AG04450 (cell line): Measurements from ENCODE around the gene GRK3. TPM values are rescaled to one million over a fixed set of nuclear protein-coding genes. Genes with fewer than 3 reads are reported as not detected.
"Not testable (repeated sequence)": the region's sequence is repeated elsewhere in the genome, so short reads cannot be mapped to it uniquely, and the experiment has no call there.

Source experiments
- CTCF ChIA-PET: fragments of 300-600, 350-600 bp; formaldehyde crosslinking; extraction: SDS; loops from one replicate; lab custom pipeline; 2022; ENCODE audit warnings: antibody characterized with exemption, inconsistent platforms; lab: Charles Lee
- POLR2A ChIA-PET: fragments of 350-600 bp; formaldehyde crosslinking; extraction: SDS; loops from one replicate; lab custom pipeline; 2021; ENCODE audit warnings: antibody characterized with exemption, inconsistent platforms; lab: Yijun Ruan, JAX
- DNase-seq: peaks from one replicate; pipeline ENCODE4 v3.0.0-alpha.2; 2011; ENCODE audit warnings: low read depth, low spot score
- H3K27ac ChIP-seq: one replicate; pipeline ENCODE4 v1.5.1; 2012; ENCODE audit warnings: low read depth, low read length, control low read depth
- H3K27me3 ChIP-seq: one replicate; pipeline ENCODE4 v1.6.0; 2012; ENCODE audit warnings: low read length; ENCODE audit not compliant: control insufficient read depth, insufficient read depth
- H3K4me3 ChIP-seq: 2 replicates; pipeline ENCODE4 v1.5.1; 2011; ENCODE audit warnings: mild to moderate bottlenecking, low read depth, low read length, control low read depth
- H3K9me3 ChIP-seq: 2 replicates; pipeline ENCODE4 v1.5.1; 2012; ENCODE audit warnings: low read length; ENCODE audit not compliant: control insufficient read depth, insufficient read depth
- polyA plus RNA-seq: library from polyadenylated mRNA; depleted of rRNA; stranded (reverse); fragments of >200 nt; gene quantifications from 2 replicates; pipeline ENCODE4 v1.2.3, GENCODE V29; 2011
- TF ChIP-seq, protein P1 (sequence below): IDR thresholded peaks from 2 replicates; pipeline ENCODE4 v1.5.1; 2011; ENCODE audit warnings: low read depth, low read length, control low read depth, inconsistent platforms

Gene GRK3
- polyA plus RNA-seq, 1 experiment, result 0.72 TPM

DNA sequence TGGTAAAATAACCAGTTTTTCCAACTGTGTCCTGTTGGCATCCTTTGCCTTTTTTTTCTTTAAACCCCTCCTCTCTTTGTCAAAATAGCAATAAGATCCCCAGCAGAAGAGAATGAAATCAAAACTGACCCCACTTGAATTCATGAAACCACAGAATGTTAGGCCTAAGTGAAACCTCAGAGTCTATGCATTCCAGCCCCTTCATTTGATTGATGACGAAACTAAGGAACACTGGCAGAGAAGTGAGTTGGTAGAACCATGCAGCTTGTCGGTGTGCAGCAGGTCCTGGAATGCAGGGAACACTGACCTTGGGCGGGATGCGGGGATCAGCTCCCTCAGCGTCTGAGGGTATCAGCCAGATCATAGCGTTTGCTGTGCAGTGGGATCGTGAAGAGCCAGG is 57.5 kb downstream of the GRK3 start:
- Histone ChIP-seq H3K9me3 (no peaks in the 10 kb centered on the region), H3K27ac (no peak overlapping the region), H3K27me3 (no peaks in the 10 kb centered on the region), H3K4me3 (no peak overlapping the region)
- ChIA-PET POLR2A (no interaction called here), CTCF (no interaction called here)
- TF ChIP-seq, protein P1, sequence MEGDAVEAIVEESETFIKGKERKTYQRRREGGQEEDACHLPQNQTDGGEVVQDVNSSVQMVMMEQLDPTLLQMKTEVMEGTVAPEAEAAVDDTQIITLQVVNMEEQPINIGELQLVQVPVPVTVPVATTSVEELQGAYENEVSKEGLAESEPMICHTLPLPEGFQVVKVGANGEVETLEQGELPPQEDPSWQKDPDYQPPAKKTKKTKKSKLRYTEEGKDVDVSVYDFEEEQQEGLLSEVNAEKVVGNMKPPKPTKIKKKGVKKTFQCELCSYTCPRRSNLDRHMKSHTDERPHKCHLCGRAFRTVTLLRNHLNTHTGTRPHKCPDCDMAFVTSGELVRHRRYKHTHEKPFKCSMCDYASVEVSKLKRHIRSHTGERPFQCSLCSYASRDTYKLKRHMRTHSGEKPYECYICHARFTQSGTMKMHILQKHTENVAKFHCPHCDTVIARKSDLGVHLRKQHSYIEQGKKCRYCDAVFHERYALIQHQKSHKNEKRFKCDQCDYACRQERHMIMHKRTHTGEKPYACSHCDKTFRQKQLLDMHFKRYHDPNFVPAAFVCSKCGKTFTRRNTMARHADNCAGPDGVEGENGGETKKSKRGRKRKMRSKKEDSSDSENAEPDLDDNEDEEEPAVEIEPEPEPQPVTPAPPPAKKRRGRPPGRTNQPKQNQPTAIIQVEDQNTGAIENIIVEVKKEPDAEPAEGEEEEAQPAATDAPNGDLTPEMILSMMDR, result no peak
- DNase-seq, result no peak

DNA sequence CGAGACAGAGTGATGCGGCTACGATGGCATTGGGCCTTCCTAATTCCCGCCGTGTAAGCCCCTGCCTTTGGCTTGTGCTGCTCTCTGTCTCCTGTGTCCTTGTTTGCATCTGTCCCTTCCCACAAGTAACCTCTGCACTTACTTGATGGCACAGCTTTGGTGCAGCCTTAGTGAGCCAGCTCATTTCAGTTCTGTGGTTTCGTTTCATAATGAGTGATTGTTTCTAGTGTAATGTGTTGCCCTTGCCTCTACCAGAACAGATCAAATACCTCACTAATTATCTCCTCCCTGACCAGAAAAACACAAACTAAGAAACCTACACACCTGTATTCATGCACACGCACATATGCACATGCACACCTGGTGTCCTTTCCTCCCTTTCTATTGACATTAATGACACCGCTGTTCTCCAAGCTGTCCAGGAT is 58.8 kb downstream of the GRK3 start:
- Histone ChIP-seq H3K9me3 (no peaks in the 10 kb centered on the region), H3K27ac (no peak overlapping the region), H3K4me3 (no peak overlapping the region), H3K27me3 (no peaks in the 10 kb centered on the region)
- POLR2A ChIA-PET, result no interaction called here
- TF ChIP-seq, protein P1, result no peak
- DNase-seq, result no peak
- CTCF ChIA-PET, result no interaction called here

- H3K27ac ChIP-seq, result no peak overlapping the region
- TF ChIP-seq, protein P1, result no peak
- ChIA-PET POLR2A (no interaction called here), CTCF (no interaction called here)
- H3K9me3 ChIP-seq, result no peaks in the 10 kb centered on the region
- H3K27me3 ChIP-seq, result no peaks in the 10 kb centered on the region
- DNase-seq, result no peak
- H3K4me3 ChIP-seq, result no peak overlapping the region
Observed at GRCh38 chr22:25623851-25624250, 59.4 kb downstream of the GRK3 start.

- H3K27ac ChIP-seq, result no peak overlapping the region
- H3K4me3 ChIP-seq, result no peak overlapping the region
- no peaks in the 10 kb centered on the region for H3K9me3 ChIP-seq
- H3K27me3 ChIP-seq, result no peaks in the 10 kb centered on the region
- ChIA-PET POLR2A (no interaction called here), CTCF (no interaction called here)
- DNase-seq, result no peak
- TF ChIP-seq, protein P1, result no peak
Observed at GRCh38 chr22:25624476-25624875, 60.0 kb downstream of the GRK3 start.

DNA sequence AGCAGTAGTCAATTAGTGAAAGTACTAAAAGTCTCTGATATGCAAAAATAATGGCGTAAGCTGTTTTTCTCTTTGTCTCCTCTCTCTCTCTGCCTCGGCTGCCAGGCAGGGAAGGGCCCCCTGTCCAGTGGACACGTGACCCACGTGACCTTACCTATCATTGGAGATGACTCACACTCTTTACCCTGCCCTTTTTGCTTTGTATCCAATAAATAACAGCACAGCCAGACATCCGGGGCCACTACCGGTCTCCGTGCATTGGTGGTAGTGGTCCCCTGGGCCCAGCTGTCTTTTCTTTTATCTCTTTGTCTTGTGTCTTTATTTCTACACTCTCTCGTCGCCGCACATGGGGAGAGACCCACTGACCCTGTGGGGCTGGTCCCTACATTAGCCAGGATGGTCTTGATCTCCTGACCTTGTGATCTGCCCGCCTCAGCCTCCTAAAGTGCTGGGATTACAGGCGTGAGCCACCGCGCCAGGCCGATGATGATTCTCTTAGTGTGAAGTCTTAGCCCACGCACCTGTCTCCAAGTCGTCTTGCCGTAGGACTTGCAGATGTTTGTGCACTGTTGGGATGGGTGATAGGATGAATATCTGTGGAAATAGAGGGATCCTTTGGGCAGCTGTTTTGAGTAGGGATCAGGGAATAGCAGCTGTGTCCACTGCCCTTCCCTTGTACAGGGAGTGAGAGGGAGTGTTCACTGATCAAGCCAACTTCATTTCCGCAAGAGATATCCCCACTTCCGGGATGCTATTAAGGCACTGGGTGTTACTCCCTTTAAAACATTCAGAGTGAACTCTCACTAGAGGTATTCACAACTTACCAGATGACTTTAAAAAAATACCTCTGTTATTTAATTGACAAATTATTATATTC is 61.5 kb downstream of the GRK3 start:
- H3K9me3 ChIP-seq, H3K27ac ChIP-seq, DNase-seq, POLR2A ChIA-PET, CTCF ChIA-PET, H3K4me3 ChIP-seq, H3K27me3 ChIP-seq: not testable (repeated sequence)
